Measurements from ENCODE around the gene RELN. TPM values are rescaled to one million over a fixed set of nuclear protein-coding genes. Genes with fewer than 3 reads are reported as not detected.

The RELN gene
- total RNA-seq, 1 donor from 2014 or later = not detected

- no peaks in the 10 kb centered on the region for H3K36me3 Mint-ChIP-seq (ENCODE audit: low read depth)
- CTCF ChIA-PET = no interaction called here
Observed at GRCh38 chr7:104007614-104008013, 18.2 kb upstream of the RELN start.

GRCh38 chr7:104005197-104005596, 15.7 kb upstream of the RELN start:
- ATAC-seq (ENCODE audit: low read depth) (no peak), DNase-seq (no peak)
- H3K27me3 Mint-ChIP-seq = no peaks in the 10 kb centered on the region
- no peak for TF ChIP-seq CTCF (IDR thresholded peaks at IDR 0.05)
- no peak overlapping the region for H3K4me3 Mint-ChIP-seq
- H3K36me3 Mint-ChIP-seq (ENCODE audit: low read depth) = no peaks in the 10 kb centered on the region
- no peaks in the 10 kb centered on the region for H3K9me3 Mint-ChIP-seq
- ChIA-PET CTCF (no interaction called here), POLR2A (no interaction called here)
- H3K27ac Mint-ChIP-seq = no peak overlapping the region
- H3K4me1 Mint-ChIP-seq = no peaks in the 10 kb centered on the region
- intact Hi-C loops (cut with micrococcal nuclease) = no loop called here

More at GRCh38 chr7:104007614-104008013, 18.2 kb upstream of the RELN start:
- no peaks in the 10 kb centered on the region for H3K4me1 Mint-ChIP-seq
- no peaks in the 10 kb centered on the region for H3K27me3 Mint-ChIP-seq
- intact Hi-C loops (cut with micrococcal nuclease) = no loop called here
- H3K9me3 Mint-ChIP-seq = no peaks in the 10 kb centered on the region
- no peak overlapping the region for H3K27ac Mint-ChIP-seq
- TF ChIP-seq CTCF (IDR thresholded peaks at IDR 0.05) = no peak
- POLR2A ChIA-PET = no interaction called here
- ATAC-seq (ENCODE audit: low read depth) (no peak), DNase-seq (no peak)
- no peak overlapping the region for H3K4me3 Mint-ChIP-seq

- DNase-seq (no peak), ATAC-seq (ENCODE audit: low read depth) (no peak)
- H3K9me3 Mint-ChIP-seq = no peaks in the 10 kb centered on the region
- POLR2A ChIA-PET = no interaction called here
- no peak overlapping the region for H3K27ac Mint-ChIP-seq
- H3K4me1 Mint-ChIP-seq = no peaks in the 10 kb centered on the region
- peaks cover 10% of the 10 kb centered on the region for H3K27me3 Mint-ChIP-seq
- TF ChIP-seq CTCF (IDR thresholded peaks at IDR 0.05) = no peak
- no peak overlapping the region for H3K4me3 Mint-ChIP-seq
- CTCF ChIA-PET = no interaction called here
- no peaks in the 10 kb centered on the region for H3K36me3 Mint-ChIP-seq (ENCODE audit: low read depth)
- intact Hi-C loops (cut with micrococcal nuclease) = no loop called here
Observed at GRCh38 chr7:103996639-103997038, 7.2 kb upstream of the RELN start.

GRCh38 chr7:103996017-103996551, 6.6 kb upstream of the RELN start:
- H3K36me3 Mint-ChIP-seq (ENCODE audit: low read depth) = no peaks in the 10 kb centered on the region
- H3K4me1 Mint-ChIP-seq = no peaks in the 10 kb centered on the region
- intact Hi-C loops (cut with micrococcal nuclease) = no loop called here
- ATAC-seq (ENCODE audit: low read depth) = no peak
- no peak for DNase-seq
- ChIA-PET POLR2A (no interaction called here), CTCF (no interaction called here)
- no peak overlapping the region for H3K27ac Mint-ChIP-seq
- peaks cover 13% of the 10 kb centered on the region for H3K27me3 Mint-ChIP-seq
- no peak overlapping the region for H3K4me3 Mint-ChIP-seq
- no peak for TF ChIP-seq CTCF (IDR thresholded peaks at IDR 0.05)
- no peaks in the 10 kb centered on the region for H3K9me3 Mint-ChIP-seq

DNA sequence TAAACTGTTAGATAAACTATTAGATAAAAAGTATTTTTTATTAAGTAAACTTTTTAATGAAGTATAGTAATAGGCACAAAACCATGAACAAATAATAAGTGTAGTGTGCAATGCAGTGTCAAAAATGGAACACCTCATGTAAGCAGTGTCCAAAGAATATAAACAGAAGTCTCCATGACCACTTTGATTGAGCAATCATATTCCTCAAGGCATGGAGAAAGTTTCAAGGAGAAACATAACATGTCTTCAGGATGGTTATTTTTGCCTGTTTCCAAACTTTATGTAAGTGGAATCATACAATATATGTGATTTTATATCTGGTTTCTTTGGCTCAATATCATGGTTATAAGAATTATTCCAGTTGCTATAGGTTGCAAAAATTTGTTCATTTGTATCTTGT, 6.1 kb upstream of the RELN start:
- POLR2A ChIA-PET = no interaction called here
- no peaks in the 10 kb centered on the region for H3K36me3 Mint-ChIP-seq (ENCODE audit: low read depth)
- peaks cover 1% of the 10 kb centered on the region for H3K4me1 Mint-ChIP-seq
- CTCF ChIA-PET = no interaction called here
- no peaks in the 10 kb centered on the region for H3K9me3 Mint-ChIP-seq
- TF ChIP-seq CTCF (IDR thresholded peaks at IDR 0.05) = no peak
- intact Hi-C loops (cut with micrococcal nuclease) = no loop called here
- no peak overlapping the region for H3K4me3 Mint-ChIP-seq
- DNase-seq (no peak), ATAC-seq (ENCODE audit: low read depth) (no peak)
- H3K27ac Mint-ChIP-seq = no peak overlapping the region
- H3K27me3 Mint-ChIP-seq = peaks cover 17% of the 10 kb centered on the region

Data from activated B cell treated with CpG ODN at 0.5 μM for 24 hours (primary cell).